OCI-LY3 (cell line): Measurements from ENCODE around the gene DRICH1.

Source experiments
- CTCF ChIP-seq: fragments of 200-600, 300-600 bp; sonication (generic); IDR thresholded peaks from 2 replicates; pipeline ENCODE4 v1.5.1; 2014; ENCODE audit warnings: antibody characterized with exemption, low read length, low read depth
- EZH2phosphoT487 ChIP-seq: fragments of 200-600 bp; shearing (Covaris generic); IDR thresholded peaks from 2 replicates; pipeline ENCODE4 v1.6.1; 2018; ENCODE audit warnings: antibody characterized with exemption, mixed run types, low read depth

GRCh38 chr22:23580576-23581259 lies 51.4 kb downstream of the DRICH1 start:
- no peak for TF ChIP-seq CTCF
- TF ChIP-seq EZH2phosphoT487: no peak
